HG02642 (cell line): Measurements from ENCODE around the gene GTSE1.
"Not testable (repeated sequence)": the region's sequence is repeated elsewhere in the genome, so short reads cannot be mapped to it uniquely, and the experiment has no call there.

ENCODE experiments used
- ATAC-seq: cut with Tn5 transposase; IDR thresholded peaks from one replicate; pipeline ENCODE4 v1.9.1; 2021; ENCODE audit warnings: mild to moderate bottlenecking; ENCODE audit not compliant: unreplicated experiment, poor library complexity

GTSE1 gene, protein sequence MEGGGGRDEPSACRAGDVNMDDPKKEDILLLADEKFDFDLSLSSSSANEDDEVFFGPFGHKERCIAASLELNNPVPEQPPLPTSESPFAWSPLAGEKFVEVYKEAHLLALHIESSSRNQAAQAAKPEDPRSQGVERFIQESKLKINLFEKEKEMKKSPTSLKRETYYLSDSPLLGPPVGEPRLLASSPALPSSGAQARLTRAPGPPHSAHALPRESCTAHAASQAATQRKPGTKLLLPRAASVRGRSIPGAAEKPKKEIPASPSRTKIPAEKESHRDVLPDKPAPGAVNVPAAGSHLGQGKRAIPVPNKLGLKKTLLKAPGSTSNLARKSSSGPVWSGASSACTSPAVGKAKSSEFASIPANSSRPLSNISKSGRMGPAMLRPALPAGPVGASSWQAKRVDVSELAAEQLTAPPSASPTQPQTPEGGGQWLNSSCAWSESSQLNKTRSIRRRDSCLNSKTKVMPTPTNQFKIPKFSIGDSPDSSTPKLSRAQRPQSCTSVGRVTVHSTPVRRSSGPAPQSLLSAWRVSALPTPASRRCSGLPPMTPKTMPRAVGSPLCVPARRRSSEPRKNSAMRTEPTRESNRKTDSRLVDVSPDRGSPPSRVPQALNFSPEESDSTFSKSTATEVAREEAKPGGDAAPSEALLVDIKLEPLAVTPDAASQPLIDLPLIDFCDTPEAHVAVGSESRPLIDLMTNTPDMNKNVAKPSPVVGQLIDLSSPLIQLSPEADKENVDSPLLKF

DNA sequence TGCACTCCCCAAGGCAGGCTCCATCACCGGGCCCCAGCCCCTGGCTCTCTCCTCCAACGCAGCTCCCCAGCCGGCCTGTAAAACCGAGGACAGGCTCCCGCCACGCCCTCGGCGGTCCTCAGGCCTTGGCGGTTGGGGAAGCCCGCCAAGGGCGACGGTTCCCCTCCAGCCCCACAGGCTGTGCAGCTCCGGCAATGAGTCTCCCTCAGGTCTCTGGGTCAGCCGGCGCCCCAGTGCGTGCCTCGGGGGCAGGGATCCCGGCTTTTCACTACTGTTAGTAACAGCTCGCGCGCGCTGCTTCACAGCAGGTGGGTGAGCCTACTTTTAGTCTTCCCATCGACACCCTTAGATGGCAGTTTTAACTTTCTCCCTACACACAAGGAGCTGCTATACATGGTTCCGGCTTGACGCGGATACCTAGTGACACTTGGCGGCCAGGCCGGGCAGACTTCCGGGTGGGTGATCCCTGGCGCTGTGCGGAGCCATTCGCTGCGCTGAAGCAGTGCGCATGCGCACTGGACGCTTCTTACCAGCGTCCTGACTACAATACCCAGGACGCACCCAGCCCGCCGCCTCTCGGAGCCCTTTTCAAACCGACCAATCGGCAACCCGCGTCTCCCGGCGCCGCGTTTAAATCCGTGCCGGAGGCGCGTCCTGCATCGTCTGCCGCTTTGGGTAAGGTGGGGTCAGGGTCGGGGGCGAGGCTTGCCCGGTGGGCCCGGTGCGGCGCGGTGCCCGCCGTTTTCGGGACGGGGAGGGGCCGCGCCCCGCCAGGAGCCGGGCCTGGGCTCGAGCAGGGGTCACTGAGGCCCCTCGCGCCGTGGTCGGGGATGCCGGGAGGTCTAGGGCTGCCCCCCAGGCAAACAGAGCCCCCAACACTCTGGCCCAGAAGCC, at the start of gene GTSE1:
Gene GTSE1, plus strand, starts transcription at position 614 of the 894 bp plus-strand sequence. CDS start 531 bp downstream, outside the sequence.
- ATAC-seq, result peak; percentile 93

DNA sequence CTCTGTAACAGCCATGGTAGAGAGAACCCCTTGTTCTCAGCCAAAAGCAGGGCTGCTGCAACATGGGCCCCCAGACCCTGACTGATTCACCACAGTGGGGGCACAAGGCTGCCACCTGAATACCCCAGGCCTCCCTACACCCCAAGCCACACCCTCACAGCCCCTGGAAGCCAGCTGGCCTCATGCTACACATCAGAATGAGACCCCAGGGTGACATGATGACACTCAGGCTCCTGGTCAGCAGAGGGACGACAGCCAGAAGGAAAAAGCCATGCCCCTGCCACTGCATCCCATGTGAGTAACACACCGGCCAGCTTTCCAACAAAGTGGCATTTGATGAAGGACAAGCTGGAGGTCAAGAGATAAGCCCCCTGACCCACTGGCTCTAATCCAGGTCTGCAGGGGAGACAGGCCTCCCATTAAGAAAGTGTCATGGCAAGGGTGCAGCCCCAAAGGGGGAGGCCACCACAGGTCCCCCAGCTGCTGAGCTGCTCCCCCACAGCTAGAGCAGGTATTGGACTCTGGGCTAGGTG, 49.2 kb upstream of the GTSE1 start:
- ATAC-seq, result no peak

DNA sequence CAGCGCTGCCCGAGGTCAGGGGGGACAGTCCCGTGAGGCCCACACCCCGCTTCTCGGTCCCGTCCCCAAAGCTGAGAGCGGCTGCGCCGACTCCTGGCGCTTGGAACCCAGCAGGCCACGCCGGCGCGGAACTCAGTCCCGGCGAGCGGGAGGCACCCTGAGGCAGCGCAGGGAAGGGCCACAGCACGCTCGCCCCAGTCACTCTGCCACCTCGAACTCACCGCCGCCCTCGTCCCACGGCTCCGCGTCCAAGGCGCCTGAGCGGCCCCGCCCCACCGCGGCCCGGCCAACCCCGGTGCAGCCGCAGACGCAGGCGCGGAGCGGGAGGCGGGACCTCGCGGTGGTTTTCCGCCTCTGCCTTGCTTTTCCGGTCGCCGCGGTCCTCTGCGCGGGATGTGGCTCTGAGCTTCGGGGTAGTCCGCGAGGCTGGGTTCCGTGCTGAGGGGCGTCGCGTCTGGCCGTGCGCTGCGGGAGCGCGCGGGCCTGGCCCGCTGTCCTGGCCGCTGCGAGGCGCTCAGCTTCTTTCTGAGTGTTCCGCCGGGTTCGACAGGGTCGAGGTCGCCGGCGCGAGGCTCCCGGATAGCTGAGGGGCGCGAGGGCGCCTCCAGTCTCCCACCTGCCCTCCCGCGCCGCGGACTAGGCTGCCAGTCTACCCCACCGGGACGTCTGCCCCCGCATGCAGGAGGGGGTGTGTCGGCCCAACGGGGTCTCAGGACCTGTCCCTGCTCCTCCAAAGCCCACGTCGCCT, 46.5 kb upstream of the GTSE1 start, which contains the start of gene CDPF1:
Gene CDPF1, minus strand, starts transcription at position 259 of the 748 bp plus-strand sequence. CDS start 2,009 bp downstream, outside the sequence.
- peak; percentile 85 for ATAC-seq

DNA sequence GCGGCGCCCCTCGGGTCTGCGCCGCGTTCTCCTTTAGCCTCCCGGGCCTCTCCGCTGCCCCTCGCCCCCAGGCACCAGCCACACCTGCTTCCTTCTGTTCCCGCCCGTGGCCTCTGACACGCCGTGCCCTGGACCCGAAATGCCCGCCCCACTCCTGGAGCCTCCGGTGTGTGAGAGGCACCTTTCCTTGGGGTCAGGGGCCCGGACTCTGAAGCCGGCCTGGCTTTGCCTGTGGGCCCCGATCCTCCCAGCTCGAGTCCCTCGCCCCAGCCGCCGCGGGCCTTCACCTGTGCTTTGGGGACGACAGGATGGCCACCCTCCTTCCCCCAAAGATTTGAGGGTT, 45.9 kb upstream of the GTSE1 start:
- ATAC-seq, result no peak

DNA sequence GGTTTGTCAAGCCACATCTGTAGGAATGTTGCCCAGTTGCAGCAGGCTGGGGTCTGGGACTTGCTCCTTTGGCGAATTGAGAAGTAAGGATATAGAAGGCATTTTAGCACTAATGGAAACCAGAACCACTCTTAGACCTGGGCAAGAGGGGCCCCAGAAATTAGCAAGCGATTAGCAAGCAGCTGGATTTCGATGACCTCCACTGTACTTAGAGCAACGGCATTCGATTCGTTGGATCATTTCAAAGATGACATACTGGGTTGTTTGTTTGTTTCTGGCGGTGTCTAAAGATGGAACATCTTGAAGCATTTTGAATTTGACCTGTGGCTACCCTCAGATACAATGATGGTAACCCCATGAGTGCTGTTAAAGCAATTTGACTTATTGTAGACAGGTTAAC, 45.4 kb upstream of the GTSE1 start:
- ATAC-seq, result no peak

DNA sequence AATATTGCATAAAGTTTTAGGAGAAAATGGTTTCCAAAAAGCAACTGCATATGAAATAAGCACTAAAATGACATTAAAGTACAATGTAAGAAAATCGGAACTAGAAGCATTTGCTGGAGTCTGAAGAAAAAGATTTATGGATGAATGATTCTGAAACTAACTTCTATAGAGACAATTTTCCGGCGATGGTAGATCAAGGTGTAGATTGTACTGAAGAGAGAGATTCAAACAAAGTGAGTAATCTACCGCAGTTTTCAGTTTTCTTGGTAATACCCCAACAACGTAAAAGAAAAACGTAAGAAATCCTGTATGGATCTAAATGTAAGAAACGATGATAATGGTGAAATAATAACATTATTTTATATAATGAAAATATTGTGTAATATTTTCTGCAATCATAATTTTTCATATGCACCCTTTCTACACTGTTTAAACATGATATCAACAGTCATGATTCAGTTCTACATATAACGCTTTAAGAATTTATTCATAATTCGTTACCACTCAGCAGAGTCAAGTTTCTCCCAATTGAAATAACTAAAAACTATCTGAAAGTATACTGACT, 44.8 kb upstream of the GTSE1 start:
- ATAC-seq, result no peak

DNA sequence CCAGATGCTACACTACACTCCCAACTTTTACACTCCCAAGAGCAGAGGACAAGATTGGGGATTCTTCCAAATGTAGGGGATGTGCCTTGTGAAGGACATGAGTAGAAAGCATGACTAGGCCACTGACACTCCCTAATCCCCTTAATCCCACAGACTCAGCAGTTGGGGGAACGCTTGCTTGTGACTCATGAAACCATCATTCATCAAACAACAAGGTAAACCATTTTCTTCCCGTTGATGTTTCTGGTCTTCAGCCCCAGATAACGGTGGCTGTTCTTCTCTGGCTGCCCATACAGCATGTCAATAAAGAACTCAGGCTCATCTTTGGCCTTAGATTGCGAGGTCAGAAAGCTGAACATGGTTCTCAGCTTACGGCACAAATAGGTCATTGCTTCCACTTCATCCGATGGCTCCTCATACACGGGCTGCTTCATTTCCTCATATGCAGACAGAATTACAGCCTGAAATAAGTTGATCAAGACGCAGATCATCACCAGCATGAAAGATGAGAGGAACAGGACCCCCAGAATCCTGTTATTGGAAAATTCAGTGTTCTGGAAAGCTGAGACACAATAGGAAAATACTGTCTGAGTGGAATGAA, 40.2 kb upstream of the GTSE1 start:
- no peak for ATAC-seq

DNA sequence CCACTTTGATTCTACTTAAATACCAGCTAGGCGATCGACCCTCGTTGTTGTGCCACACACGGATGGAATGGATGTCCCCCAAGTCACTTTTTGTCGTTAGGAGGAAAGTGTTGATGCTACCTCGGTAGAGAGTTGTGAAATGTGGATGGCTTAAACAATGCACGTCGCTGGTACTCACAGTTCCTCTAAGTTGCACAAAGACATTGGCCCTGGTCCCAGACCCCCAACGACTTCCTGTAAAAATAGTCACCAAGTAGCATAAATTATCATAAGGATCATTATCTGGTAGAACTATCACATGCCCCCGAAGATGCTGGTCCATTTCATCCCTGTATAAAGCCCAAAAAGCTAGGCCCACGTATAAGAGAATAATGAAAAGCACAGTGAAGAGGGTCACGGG, 37.3 kb upstream of the GTSE1 start:
- no peak for ATAC-seq

DNA sequence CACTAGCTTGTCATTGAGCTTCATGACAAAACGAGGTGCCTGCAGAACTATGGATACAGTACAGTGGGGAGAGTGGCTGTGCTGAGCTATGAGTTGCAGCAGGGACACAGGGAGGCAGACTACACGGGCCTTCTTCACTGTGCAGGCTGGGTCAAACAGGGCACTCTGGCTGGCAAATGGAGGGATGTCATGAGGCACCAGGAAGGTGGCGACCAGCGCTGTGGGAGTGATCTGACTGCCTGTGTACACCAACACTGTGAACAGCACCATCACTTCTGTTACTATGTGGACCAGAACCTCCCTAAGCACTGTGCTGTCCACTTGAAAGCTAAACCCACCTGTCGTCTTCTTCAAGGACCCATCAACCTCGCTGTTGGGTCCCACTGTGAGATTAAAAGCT, 36.6 kb upstream of the GTSE1 start:
- no peak for ATAC-seq

DNA sequence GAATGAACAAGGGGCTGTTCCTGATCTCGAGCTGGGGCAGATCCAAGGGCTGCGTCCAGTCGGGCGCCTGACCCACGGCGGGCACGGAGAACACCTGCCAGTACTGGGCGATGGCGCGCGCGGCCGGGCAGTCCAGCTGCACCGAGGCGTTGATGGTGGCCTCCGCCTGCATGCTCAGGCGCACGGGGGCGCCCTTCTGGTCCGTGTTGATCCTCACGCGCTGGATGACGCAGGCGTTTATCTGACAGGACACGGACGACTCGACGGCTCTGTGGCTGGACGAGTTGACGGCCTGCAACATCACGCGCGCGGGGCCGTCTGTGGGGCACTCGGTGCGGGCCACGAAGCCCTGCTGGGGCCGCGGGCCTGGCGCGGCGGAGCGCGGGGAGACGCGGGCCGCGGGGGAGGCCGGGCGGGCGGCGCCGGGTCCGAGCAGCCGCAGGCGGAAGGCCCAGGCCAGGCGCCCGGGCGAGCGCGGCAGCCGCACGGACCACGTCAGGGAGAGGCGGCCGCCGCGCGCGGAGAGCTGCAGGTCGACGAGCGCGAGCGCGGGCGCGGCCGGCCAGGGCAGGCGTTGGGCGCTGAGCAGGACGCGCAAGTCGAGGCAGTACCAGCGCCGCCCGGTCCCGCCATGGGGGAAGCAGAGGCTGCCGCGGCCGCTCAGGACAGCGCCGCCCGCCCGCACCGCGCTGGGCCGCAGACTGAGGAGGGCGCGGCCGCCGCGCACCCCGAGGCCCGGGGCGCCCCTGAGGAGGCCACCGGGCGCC, 34.0 kb upstream of the GTSE1 start:
- no peak for ATAC-seq

DNA sequence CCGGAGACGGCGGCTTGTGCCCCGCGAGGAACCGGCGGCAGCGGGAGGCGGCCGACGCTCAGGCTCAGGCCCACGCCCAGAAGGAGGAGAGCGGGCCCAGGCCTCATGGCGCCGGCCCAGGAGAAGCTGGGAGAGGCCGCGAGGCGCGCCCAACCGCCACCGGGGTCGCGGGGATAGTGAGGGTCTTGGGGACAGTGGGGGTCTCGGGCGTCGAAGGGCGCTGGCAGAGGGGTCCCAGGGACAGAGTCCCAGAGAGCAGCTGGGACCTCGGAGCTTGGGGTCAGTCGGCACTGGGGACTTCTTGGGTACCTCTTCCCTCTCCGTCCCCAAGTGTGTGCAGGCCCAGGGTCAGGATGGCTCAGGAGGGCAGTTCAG, 33.5 kb upstream of the GTSE1 start, which contains the start of gene PKDREJ:
Gene PKDREJ, minus strand, starts transcription at position 128 of the 375 bp plus-strand sequence. Its CDS starts 21 bp downstream, at position 107.
- ATAC-seq, result no peak

DNA sequence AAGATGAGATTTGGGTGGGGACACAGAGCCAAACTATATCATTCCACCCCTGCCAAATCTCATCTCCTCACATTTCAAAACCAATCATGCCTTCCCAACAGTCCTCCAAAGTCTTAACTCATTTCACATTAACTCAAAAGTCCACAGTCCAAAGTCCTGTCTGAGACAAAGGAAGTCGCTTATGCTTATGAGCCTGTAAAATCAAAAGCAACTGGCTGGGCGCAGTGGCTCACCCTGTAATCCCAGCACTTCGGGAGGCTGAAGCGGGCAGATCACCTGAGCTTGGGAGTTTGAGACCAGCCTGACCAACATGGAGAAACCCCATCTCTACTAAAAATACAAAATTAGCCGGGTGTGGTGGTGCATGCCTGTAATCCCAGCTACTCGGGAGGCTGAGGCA, 32.1 kb upstream of the GTSE1 start:
- ATAC-seq, result not testable (repeated sequence)

DNA sequence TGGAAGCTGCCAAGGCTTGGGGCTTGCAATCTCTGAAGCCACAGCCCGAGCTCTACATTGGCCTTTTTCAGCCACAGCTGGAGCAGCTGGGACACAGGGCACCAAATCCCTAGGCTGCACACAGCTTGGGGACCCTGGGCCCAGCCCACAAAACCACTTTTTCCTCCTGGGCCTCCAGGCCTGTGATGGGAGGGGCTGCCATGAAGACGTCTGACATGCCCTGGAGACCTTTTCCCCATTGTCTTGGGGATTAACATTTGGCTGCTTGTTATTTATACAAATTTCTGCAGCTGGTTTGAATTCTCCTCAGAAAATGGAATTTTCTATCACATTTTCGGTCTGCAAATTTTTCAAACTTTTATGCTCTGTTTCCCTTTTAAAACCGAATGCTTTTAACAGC, 31.0 kb upstream of the GTSE1 start:
- not testable (repeated sequence) for ATAC-seq

DNA sequence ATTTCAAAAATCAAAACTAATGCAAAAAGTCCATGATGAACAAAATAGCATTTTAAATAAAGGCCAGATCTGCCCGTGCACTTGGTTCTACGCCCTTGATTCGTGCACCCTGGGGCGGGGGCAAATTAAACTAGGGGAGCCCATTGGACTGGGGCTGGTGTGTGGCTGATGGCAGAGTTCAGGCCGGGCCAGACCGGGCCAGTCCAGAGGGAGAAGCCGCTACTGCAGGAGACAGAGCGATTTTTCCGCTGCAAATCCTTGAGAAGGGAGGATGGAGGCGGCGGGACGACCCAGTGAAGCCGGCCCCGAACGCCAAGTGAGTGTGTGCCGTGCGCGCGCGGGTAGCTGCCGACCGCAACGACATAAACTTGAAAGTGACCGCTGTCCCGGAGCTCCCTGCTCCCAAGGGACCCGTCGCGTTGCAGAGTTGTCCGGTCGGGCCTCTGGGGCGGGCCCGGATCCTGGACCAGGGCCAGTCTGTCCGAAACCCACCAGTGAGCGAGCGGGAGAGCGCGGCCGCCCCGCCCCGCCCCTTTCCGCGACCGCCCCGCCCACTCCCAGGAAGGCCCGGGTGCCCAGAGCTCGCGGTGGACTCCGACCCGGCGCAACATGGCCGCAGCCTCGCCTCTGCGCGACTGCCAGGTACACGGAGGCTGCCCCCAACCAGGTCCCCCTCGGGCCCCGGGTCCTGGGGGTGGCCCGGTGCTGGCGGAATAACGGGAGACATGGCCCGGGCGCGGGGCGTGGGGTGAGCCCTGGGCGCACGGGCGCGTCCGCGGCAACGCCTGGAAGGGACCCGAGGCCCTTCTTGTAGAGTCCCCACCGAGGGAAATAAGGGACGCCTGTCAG, 29.0 kb upstream of the GTSE1 start, which contains the start of gene TTC38:
Gene TTC38, plus strand, starts transcription at position 578 of the 849 bp plus-strand sequence. Its CDS starts 32 bp downstream, at position 610.
- ATAC-seq, result peak; percentile 88

DNA sequence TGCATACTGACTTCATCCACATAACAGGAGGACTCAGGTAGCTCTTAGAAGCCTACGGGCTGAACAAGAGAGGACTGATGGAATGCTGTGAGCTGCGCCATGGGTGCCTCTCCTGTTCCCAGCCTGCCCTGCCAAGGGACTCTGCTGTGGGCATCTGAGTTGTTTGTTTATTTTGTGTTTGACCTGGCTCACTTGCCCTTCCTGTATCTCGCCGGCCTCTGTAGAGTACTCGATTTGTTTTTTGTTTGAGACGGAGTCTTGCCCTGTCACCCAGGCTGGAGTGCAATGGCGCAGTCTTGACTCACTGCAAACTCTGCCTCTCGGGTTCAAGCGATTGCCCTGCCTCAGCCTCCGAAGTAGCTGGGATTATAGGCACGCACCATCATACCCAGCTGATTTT, 27.1 kb upstream of the GTSE1 start:
- no peak for ATAC-seq

DNA sequence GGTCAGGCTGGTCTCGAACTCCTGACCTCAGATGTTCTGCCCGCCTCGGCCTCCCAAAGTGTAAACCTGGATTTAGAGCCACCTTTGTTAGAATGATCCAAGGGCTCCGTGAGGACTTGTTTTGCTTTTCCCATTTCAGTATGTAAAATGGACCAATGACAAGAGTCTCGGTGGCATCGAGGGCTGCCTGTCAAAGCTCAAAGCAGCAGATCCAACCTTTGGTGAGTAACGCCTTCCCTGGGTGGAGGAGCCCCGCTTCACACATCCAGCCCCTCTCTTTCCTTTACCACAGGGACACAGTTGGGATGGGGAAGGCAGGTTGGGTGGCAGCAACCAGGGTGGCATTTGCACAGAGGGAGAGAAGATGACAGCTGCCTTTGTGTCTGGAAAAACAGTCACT, 24.5 kb upstream of the GTSE1 start:
- no peak for ATAC-seq

DNA sequence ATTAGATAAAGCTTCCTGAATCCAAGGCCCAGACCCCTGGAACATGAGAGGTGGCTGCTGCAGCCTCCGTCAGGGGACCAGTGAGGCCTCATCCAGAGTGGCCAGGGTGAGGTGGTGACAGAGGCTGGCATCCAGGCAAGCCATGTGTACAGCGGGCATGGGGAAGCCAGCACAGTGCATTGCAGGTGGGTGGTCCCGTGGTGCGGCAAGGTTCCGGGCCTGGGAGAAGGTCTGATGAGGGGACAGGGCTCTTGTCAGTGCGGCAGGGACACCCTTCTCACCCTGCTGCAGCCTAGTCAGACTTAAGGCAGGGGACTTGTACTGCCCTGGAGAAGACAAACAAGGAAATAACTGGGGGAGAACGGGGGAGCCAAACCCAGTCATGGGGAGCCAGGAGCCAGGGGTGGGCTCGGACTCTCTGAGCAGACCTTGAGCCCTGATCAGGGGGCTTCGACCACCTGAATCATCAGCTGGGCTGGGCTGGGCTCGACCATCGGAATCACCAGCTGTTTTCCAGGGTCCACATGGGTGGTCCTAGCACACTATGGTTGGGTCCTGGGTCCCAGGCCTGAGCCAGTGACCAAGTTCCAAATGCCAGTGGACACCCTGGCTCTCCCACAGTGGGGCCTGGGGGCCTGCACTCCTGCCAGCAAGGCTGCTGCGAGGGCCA, 23.8 kb upstream of the GTSE1 start:
- ATAC-seq, result no peak
